GM06990 (cell line): ENCODE measurements around the gene OR4B1.
"Not testable (repeated sequence)": the region's sequence is repeated elsewhere in the genome, so short reads cannot be mapped to it uniquely, and the experiment has no call there.

ENCODE experiments used
- DNase-seq: peaks from one replicate; pipeline ENCODE4 v3.0.0-alpha.2; 2011; ENCODE audit not compliant: insufficient read length; ENCODE audit errors: extremely low read depth
- H3K27me3 ChIP-seq: replicated peaks from 2 replicates; pipeline ENCODE4 v1.6.0; 2011; ENCODE audit warnings: low read length; ENCODE audit not compliant: control insufficient read depth, insufficient read depth
- H3K36me3 ChIP-seq: 2 replicates; pipeline ENCODE4 v1.5.1; 2011; ENCODE audit warnings: low read length; ENCODE audit not compliant: control insufficient read depth, insufficient read depth
- H3K4me3 ChIP-seq: replicated peaks from 2 replicates; pipeline ENCODE4 v1.5.1; 2011; ENCODE audit warnings: low read depth, mild to moderate bottlenecking, control low read depth, low read length
- TF ChIP-seq, protein P1 (sequence below): IDR thresholded peaks from 2 replicates; pipeline ENCODE4 v1.5.1; 2011; ENCODE audit warnings: low read length, control low read depth, mild to moderate bottlenecking, inconsistent platforms; ENCODE audit not compliant: insufficient read depth, poor library complexity, severe bottlenecking

The OR4B1 gene

DNA sequence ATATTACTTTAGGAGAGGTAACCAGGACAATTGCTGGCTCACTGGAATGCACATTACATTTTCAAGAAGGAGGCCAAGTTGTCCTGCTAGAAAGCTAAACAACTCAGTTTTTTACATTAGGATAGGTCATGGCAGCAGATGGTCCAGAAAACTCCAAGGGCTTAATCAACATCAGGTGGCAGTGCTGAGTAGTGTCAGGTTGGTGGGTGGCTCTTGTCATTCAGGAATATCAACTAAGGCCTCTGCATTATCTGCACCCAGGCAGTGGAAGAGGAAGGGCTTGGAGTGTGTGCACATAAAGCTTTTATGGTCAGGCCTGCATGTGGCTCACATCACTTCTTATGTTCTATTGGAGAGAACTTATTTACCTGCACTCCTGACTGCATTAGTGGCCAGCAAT is 32.2 kb upstream of the OR4B1 start:
- no peak for DNase-seq
- H3K36me3 ChIP-seq = no peaks in the 10 kb centered on the region
- no peaks in the 10 kb centered on the region for H3K27me3 ChIP-seq
- H3K4me3 ChIP-seq = no peak overlapping the region
- TF ChIP-seq, protein P1, sequence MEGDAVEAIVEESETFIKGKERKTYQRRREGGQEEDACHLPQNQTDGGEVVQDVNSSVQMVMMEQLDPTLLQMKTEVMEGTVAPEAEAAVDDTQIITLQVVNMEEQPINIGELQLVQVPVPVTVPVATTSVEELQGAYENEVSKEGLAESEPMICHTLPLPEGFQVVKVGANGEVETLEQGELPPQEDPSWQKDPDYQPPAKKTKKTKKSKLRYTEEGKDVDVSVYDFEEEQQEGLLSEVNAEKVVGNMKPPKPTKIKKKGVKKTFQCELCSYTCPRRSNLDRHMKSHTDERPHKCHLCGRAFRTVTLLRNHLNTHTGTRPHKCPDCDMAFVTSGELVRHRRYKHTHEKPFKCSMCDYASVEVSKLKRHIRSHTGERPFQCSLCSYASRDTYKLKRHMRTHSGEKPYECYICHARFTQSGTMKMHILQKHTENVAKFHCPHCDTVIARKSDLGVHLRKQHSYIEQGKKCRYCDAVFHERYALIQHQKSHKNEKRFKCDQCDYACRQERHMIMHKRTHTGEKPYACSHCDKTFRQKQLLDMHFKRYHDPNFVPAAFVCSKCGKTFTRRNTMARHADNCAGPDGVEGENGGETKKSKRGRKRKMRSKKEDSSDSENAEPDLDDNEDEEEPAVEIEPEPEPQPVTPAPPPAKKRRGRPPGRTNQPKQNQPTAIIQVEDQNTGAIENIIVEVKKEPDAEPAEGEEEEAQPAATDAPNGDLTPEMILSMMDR = no peak

DNA sequence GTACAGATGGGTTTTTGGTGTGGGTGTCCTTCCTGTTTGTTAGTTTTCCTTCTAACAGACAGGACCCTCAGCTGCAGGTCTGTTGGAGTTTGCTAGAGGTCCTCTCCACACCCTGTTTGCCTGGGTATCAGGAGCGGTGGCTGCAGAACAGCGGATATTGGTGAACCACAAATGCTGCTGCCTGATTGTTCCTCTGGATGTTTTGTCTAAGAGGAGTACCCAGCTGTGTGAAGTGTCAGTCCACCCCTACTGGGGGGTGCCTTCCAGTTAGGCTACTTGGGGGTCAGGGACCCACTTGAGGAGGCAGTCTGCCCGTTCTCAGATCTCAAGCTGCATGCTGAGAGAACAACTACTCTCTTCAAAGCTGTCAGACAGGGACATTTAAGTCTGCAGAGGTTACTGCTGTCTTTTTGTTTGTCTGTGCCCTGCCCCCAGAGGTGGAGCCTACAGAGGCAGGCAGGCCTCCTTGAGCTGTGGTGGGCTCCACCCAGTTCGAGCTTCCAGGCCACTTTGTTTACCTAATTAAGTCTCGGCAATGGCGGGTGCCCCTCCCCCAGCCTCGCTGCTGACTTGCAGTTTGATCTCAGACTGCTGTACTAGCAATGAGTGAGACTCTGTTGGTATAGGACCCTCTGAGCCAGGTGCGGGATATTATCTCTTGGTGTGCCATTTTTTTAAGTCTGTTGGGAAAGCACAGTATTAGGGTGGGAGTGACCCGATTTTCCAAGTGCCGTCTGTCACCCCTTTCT is 25.5 kb upstream of the OR4B1 start:
- not testable (repeated sequence) for H3K4me3 ChIP-seq, DNase-seq, H3K27me3 ChIP-seq, H3K36me3 ChIP-seq

DNA sequence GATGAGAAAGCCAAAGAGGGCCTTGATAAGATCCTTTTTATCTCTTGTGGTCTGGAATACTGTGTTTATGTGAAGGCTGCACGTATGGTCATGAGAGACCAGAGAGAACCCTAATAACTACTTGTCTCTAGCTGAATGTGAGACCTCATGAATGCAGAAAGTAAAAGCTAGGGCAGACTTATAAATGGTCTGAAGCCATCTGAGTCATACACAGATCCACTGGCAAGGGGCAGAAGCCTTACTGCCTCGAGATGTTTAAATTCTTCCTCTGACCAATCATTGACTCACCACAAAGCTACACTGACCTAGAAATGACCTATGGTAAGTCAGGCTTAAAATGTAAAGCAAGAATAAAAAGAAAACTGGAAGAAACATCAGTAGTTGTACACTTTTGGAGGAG is 22.7 kb upstream of the OR4B1 start:
- DNase-seq = no peak
- H3K4me3 ChIP-seq = no peak overlapping the region
- H3K36me3 ChIP-seq = no peaks in the 10 kb centered on the region
- TF ChIP-seq, protein P1 = no peak
- no peaks in the 10 kb centered on the region for H3K27me3 ChIP-seq

DNA sequence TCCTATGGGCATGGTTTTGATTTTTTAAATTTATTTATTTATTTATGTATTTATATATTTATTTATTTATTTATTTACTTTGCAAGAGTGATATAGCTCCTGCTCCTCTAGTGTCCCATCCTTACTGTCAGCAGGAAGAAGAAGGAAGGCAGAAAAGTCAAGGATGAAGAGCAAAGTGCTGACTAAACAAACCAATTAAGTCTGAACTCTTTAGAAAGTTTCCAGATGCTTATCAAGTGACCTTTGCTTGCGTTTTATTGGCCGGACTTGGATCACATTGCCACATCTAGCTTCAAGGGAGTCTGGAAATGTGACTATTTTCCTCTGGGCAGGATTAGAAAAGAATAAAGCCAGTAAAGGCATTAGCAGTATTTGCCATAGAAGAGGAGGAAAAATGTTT is 8.7 kb upstream of the OR4B1 start:
- Histone ChIP-seq H3K4me3 (no peak overlapping the region), H3K27me3 (no peaks in the 10 kb centered on the region), H3K36me3 (no peaks in the 10 kb centered on the region)
- TF ChIP-seq, protein P1 = no peak
- no peak for DNase-seq

DNA sequence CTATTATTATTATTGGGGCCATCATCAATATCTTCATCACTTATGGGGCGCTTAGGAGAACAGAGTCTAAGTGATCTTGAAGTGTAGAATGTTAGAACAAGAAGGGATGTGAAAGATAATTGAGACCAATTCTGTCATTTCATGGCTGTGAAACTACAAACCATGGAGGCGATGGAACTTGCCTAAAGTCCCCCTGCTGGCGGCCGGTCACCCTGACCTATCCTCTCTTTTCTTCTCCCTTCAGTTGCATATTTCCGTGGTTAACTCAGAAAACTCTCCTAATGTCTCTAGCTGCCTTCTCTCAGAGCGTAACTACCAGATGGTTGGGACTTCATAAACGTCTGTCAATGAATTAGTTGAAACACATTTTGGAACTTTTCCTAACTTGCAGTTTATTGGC is 6.6 kb upstream of the OR4B1 start:
- TF ChIP-seq, protein P1 = no peak
- H3K4me3 ChIP-seq = no peak overlapping the region
- no peaks in the 10 kb centered on the region for H3K36me3 ChIP-seq
- DNase-seq = no peak
- no peaks in the 10 kb centered on the region for H3K27me3 ChIP-seq

DNA sequence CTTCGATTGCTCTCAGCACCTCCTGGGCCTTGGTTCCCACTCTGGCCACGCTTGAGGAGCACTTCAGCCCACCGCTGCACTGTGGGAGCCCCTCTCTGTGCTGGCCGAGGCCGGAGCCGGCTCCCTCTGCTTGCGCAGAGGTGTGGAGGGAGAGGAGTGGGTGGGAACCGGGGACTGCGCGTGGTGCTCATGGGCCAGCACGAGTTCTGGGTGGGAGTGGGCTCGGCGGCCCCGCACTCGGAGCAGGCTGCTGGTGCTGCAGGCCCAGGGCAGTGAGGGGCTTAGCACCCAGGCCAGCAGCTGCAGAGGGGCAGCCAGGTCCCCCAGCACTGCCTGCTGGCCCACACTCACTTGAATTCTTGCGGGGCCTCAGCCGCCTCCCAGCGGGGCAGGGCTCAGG is 12.2 kb downstream of the OR4B1 start:
- H3K27me3 ChIP-seq = no peaks in the 10 kb centered on the region
- no peaks in the 10 kb centered on the region for H3K36me3 ChIP-seq
- DNase-seq = no peak
- H3K4me3 ChIP-seq = no peak overlapping the region
- TF ChIP-seq, protein P1 = no peak

DNA sequence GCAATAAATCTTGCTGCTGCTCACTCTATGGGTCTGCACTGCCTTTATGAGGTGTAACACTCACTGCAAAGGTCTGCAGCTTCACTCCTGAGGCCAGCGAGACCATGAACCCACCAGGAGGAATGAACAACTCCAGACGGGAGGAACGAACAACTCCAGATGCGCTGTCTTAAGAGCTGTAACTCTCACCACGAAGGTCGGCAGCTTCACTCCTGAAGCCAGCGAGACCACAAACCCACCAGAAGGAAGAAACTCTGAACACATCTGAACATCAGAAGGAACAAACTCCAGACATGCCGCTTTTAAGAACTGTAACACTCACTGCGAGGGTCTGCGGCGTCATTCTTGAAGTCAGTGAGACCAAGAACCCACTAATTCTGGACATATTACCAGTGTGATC is 13.4 kb downstream of the OR4B1 start:
- not testable (repeated sequence) for H3K36me3 ChIP-seq, H3K27me3 ChIP-seq, H3K4me3 ChIP-seq, DNase-seq
